HG03521 (cell line): Measurements from ENCODE around the gene WDR33.

Source experiments
- ATAC-seq: cut with Tn5 transposase; IDR thresholded peaks from one replicate; pipeline ENCODE4 v1.9.1; 2021; ENCODE audit warnings: mild to moderate bottlenecking, moderate library complexity; ENCODE audit not compliant: unreplicated experiment

WDR33 gene

GRCh38 chr2:127658641-127659407 is 152.1 kb downstream of the WDR33 start:
- no peak for ATAC-seq

GRCh38 chr2:127658146-127658545 is 152.8 kb downstream of the WDR33 start:
- no peak for ATAC-seq

- ATAC-seq, result no peak
Observed at GRCh38 chr2:127657232-127657595, 153.8 kb downstream of the WDR33 start.

DNA sequence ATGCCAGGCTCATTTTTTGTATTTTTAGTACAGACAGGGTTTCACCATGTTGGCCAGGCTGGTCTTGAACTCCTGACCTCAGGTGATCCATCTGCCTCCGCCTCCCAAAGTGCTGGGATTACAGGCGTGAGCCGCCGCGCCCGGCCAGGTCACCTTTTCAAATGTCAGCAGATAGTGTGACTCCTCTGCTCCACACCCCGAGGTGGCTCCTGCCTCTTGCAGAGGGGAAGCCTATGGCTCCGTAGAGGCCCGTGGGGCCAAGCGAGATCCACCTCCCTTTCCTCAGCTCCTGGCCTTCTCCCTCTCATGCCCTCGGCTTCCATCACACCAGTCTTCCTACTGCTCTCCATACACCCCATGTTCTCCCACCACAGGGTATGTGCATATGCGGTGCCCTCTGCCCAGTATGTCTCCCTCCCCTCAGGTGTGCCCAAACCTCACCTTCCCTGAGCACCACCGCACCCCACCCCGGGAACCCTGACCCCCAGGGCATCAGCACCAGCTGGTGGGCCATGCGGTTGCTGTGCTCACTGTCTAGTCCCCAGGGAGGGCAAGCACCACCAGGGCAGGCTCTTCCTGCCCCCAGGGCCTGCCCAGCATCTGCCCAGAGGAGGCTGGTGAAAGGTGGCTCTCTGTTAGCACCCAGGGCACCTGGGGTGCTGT is 154.3 kb downstream of the WDR33 start:
- ATAC-seq, result no peak

DNA sequence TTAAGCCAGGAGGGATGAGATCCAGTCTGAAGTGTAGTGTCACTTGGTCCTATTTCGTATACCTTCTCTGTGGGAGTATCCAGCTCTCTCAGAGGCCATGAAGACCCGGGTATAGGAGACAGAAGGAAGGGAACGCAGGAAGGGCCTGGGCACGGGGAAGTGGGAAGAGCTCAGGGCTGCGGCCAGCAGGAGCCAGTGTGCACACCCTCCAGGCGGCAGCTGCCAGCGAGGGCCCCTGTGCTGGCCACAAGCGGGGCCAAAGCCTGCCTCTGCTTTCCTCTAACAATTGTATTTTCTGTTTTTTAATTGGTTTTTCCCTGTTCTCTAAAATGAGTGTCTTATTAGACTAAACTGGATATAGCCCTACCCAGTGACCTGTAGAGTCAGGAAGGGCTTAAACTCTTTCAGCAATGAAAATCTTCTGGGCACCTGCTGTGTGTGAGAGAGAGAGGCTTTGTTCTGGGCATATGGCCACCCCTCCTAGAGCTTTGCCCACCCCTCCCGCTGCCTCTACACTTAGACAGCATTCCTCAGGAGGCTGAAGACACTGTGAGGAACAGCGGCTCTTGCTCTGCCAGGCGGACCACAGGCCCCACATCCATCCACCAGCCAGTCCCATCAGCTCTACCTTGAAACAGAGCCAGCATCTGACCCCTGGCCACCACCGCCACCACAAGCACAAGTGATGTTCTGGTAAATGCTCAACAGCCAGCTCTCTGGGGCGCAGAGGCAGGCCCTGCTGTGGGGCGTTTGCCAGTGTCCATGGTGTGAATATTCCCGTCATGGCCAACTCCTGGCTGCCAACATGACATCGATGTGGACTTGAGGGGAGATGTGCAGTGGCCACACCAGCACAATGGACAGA is 155.5 kb downstream of the WDR33 start:
- no peak for ATAC-seq

GRCh38 chr2:127654838-127655175 is 156.2 kb downstream of the WDR33 start:
- ATAC-seq, result no peak

DNA sequence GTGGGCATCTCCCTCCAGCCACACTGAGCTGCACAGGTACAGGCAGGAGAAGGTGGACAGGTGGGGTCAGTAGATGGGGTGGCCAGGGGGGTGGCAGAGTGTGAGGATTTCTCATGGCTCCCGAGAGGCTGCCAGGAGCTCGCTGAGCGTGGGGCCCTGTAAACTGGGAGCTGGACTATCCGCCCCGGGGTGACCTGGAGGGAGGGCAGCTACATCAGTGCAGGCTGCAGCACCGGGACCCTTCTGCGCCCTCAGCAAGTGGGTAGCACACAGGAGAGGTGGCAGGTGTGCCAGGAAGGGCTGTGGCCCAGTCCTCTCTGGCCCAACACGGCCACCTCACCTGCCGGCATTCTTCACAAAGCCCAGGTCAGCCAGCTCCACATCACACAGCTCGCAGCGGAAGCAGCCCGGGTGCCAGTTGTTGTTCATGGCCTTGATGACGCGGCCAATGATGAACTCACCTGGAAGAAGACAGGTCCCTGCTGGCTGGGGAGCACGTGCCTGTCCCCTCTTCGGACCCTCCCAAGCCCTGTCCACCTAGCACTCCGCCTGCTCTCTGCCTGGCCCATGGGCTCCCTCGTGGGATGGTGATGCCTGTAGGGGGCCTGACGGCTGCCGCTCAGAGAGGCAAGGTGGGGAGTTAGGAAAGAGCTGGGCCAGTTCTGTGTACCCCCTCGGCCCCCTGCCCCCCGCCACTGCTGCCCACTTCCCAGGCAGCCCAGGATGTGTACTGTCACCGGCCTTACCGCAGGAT is 156.7 kb downstream of the WDR33 start:
- ATAC-seq, result no peak

GRCh38 chr2:127653421-127654083 is 157.4 kb downstream of the WDR33 start:
- no peak for ATAC-seq

DNA sequence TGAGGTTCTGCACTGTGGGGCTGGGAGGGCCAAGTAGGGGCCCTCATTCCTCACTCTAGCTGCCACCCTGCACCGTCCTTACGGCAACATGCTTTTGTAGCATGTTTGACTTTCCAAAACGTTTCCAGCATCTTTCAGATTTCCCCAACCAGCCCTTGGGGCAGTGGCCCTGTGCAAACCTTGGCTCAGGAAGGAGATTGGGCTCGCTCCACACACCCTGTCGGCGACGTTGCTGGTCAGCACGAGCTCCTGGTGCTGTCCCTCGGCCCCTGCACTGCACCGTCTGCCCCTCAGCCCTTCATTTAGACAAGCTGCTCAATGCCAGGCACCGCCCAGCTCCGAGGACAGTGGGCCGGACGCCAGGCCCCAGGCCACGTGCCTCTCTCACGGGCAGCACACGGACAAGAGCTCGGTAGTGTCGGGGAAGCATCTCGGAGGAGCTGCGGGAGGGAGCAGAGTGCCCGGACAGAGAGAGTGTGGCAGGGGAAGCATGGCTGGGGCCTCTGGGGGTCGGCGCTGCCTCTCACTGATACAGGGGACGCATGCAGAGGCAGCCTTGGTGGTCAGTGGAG is 158.1 kb downstream of the WDR33 start:
- no peak for ATAC-seq

GRCh38 chr2:127651971-127652550 is 158.9 kb downstream of the WDR33 start:
- no peak for ATAC-seq

- no peak for ATAC-seq
Observed at GRCh38 chr2:127651381-127651809, 159.6 kb downstream of the WDR33 start.
